K562 (cell line): ENCODE measurements around the gene TUT4. TPM values are rescaled to one million over a fixed set of nuclear protein-coding genes. Genes with fewer than 3 reads are reported as not detected.
A peak's percentile ranks its signal among the peaks of the same experiment; 100 is the strongest.

ENCODE experiments used
- ASH1L ChIP-seq: fragments of 450-650 bp; IDR thresholded peaks from 2 replicates; pipeline ENCODE4 v1.6.1; 2018; ENCODE audit warnings: borderline replicate concordance, mild to moderate bottlenecking, low read depth; ENCODE audit not compliant: partially characterized antibody
- CBX2 ChIP-seq: fragments of 200-600 bp; sonication (generic); IDR thresholded peaks from one replicate; pipeline ENCODE4 v1.6.1; 2012; ENCODE audit warnings: mild to moderate bottlenecking, low read length, inconsistent platforms; ENCODE audit not compliant: insufficient read depth, poor library complexity, severe bottlenecking
- CEBPB ChIP-seq: fragments of 450-650 bp; IDR thresholded peaks from 2 replicates; pipeline ENCODE4 v1.6.1; 2016; ENCODE audit warnings: missing genetic modification characterization, missing compliant biosample characterization
- ETS1 ChIP-seq: conservative IDR thresholded peaks from 2 replicates; pipeline ENCODE4 v1.6.1; 2011; ENCODE audit warnings: low read depth, mild to moderate bottlenecking, low read length; ENCODE audit not compliant: control insufficient read depth
- FOXK2 ChIP-seq, 2 experiments: fragments of 450-650 bp; IDR thresholded peaks in 1 of 2; conservative IDR thresholded peaks in 1 of 2; 2 replicates each; pipeline ENCODE4 v1.6.1; 2016; ENCODE audit warnings: low read depth in 2 of 2, mild to moderate bottlenecking in 1 of 2
- HBP1 ChIP-seq: fragments of 450-650 bp; formaldehyde crosslinking; IDR thresholded peaks from 2 replicates; pipeline ENCODE4 v1.4.0; 2022; ENCODE audit warnings: missing genetic modification characterization
- ID3 ChIP-seq, 2 experiments: fragments of 250-450 bp in 1 of 2; fragments of 450-650 bp in 1 of 2; sonication (Bioruptor Pico) in 1 of 2; IDR thresholded peaks; 2 replicates each; pipeline versions ENCODE4 v1.6.1 to v1.8.0; 2016 to 2021; ENCODE audit warnings: mild to moderate bottlenecking in 2 of 2, moderate library complexity in 2 of 2, missing compliant biosample characterization in 1 of 2, missing genetic modification characterization in 1 of 2
- KDM1A ChIP-seq, 2 experiments: fragments of 450-650 bp; IDR thresholded peaks; 2 replicates each; pipeline ENCODE4 v1.6.1; 2016; ENCODE audit warnings: mild to moderate bottlenecking in 2 of 2
- MTF1 ChIP-seq: fragments of 250-450 bp; sonication (Bioruptor Pico); IDR thresholded peaks from 2 replicates; pipeline ENCODE4 v1.9.0; 2021; ENCODE audit warnings: moderate library complexity, mild to moderate bottlenecking, inconsistent platforms, borderline replicate concordance
- PYGO2 ChIP-seq: fragments of 450-650 bp; IDR thresholded peaks from 2 replicates; pipeline ENCODE4 v1.6.1; 2016; ENCODE audit warnings: mild to moderate bottlenecking, missing genetic modification characterization, moderate library complexity, missing compliant biosample characterization
- RAD21 ChIP-seq, 2 experiments: fragments of 250-450 bp in 1 of 2; fragments of 450-650 bp in 1 of 2; sonication (Bioruptor Pico) in 1 of 2; formaldehyde crosslinking in 1 of 2; IDR thresholded peaks in 1 of 2; conservative IDR thresholded peaks in 1 of 2; 2 replicates each; pipeline versions ENCODE4 v1.4.0 to v1.8.0; 2020 to 2022; ENCODE audit warnings: mild to moderate bottlenecking in 2 of 2, moderate library complexity in 1 of 2
- RREB1 ChIP-seq: fragments of 250-450 bp; sonication (Bioruptor Pico); IDR thresholded peaks from 2 replicates; pipeline ENCODE4 v1.4.0; 2020
- ZNF740 ChIP-seq, 3 experiments: fragments of 200-800 bp in 1 of 3; sonication (Bioruptor generic) in 1 of 3; sonication (generic) in 1 of 3; formaldehyde crosslinking in 1 of 3; IDR thresholded peaks; 2 replicates each; pipeline versions ENCODE4 v1.6.1 to v1.8.0; 2016 to 2022; ENCODE audit warnings: mild to moderate bottlenecking in 2 of 3, missing compliant biosample characterization in 2 of 3, missing genetic modification characterization in 2 of 3, missing genetic modification reagents in 1 of 3
- ZNF778 ChIP-seq: fragments of 450-650 bp; formaldehyde crosslinking; IDR thresholded peaks from 2 replicates; pipeline ENCODE4 v1.4.0; 2020; ENCODE audit warnings: mild to moderate bottlenecking, moderate library complexity
- polyA plus RNA-seq, 8 experiments: library from polyadenylated mRNA; depleted of rRNA in 4 of 8; stranded (reverse) in 5 of 8; unstranded in 3 of 8; fragments of >200 nt; fragmentation: Nextera tagmentation in 2 of 8; fragmentation: Illumina TruSeq in 1 of 8; extraction: Ambion mirVana in 2 of 8; extraction: Trizol in 1 of 8; gene quantifications; 2 replicates each; pipeline versions ENCODE4 v1.2.1 to v1.2.3, GENCODE V29; 2011 to 2014; ENCODE audit warnings: inconsistent platforms in 1 of 8, missing spikeins in 1 of 8
- total RNA-seq, 7 experiments: library from RNA; depleted of rRNA in 6 of 7; stranded (reverse); fragments of >200 nt in 6 of 7; fragmentation: Illumina TruSeq in 2 of 7; extraction: Trizol in 2 of 7; gene quantifications; 2 replicates each; pipeline versions ENCODE4 v1.2.1 to v1.2.3, GENCODE V29; 2011 to 2021; ENCODE audit warnings: low replicate concordance in 1 of 7

The TUT4 gene
- total and polyA plus RNA-seq, 9 of the 15 experiments (the other 6 are each of a cell fraction or from before 2014, with no cell fraction given) = 15.8 to 53.5 (median 36.7) TPM

- TF ChIP-seq ETS1 (no peak), CEBPB (peak; percentile 38; the same call in 1 of the 2 replicates), FOXK2 (conservative IDR thresholded peaks at IDR 0.05 in 1 of 2, IDR thresholded peaks at IDR 0.05 in 1 of 2; ENCODE audit: low read depth in 2 of 2) (no peak), ID3 (CRISPR knock-in tag; IDR thresholded peaks at IDR 0.05) (no peak), ID3 (tag; IDR thresholded peaks at IDR 0.05) (no peak), CBX2 (no peak), RAD21 (CRISPR knock-in tag; conservative IDR thresholded peaks at IDR 0.05 in 1 of 2, IDR thresholded peaks at IDR 0.05 in 1 of 2) (no peak), KDM1A (IDR thresholded peaks at IDR 0.05) (no peak), RREB1 (no peak), ZNF778 (no peak), HBP1 (CRISPR knock-in tag) (no peak), PYGO2 (0 out of 2 replicates have a peak, but pooled peaks have one; percentile 56), ZNF740 (CRISPR knock-in tag; IDR thresholded peaks at IDR 0.05) (no peak), ZNF740 (tag; IDR thresholded peaks at IDR 0.05) (no peak), MTF1 (CRISPR knock-in tag) (no peak), ASH1L (peak; percentile 84)
Measured at GRCh38 chr1:52571783-52572182, 18.9 kb upstream of the TUT4 start (continued).
